SU-DHL-6 (cell line): ENCODE results near the gene UPK3A.

Source experiments
- EZH2phosphoT487 ChIP-seq: fragments of 200-600 bp; sonication (generic), shearing (Covaris generic); conservative IDR thresholded peaks from 2 replicates; pipeline ENCODE4 v1.6.1; 2018; ENCODE audit warnings: mild to moderate bottlenecking, antibody characterized with exemption, low read length, moderate library complexity, mixed read lengths
- TF ChIP-seq, protein P1 (sequence below): fragments of 200-600 bp; sonication (generic); IDR thresholded peaks from one replicate; pipeline ENCODE4 v1.5.1; 2017; ENCODE audit warnings: antibody characterized with exemption, mild to moderate bottlenecking, low read length, moderate library complexity; ENCODE audit not compliant: insufficient read depth, poor library complexity, severe bottlenecking

DNA sequence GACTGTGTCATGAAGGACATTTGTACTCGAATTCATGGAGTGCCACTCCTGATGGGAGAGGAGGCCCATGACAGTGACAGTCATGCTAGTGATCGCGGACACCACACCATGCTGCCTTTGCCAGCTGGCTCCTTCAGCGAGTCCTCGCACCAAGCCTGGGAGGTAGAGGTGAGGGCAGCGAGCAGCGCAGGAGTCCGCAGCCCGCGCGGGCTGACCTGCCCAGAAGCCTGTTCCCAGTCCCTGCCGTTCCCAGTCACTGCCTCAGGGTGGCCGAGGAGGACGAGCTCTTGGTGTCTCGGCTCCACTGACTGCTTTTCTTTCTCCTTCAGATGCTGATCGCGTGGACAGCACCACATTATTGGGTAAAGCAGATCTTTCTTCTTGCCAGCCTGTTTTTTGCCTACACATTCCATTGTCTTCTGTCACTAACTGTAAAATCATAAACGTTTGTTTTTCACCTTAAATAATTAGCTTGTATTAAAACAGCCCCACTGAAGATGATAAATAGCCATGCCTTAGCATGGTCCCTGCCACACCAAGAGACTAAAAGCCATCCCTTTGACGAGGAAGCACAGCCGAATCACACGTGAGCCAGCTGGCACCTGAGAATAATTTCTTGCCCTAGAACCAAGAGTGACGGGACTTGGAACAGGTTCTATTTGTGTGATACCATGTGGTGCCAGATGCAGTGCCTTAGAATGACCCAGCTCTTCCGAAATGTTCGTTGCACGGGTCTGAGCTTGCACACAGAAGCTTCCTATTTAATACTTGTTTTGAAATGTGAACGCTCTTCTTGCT lies 50.5 kb downstream of the UPK3A start:
- TF ChIP-seq, protein P1, sequence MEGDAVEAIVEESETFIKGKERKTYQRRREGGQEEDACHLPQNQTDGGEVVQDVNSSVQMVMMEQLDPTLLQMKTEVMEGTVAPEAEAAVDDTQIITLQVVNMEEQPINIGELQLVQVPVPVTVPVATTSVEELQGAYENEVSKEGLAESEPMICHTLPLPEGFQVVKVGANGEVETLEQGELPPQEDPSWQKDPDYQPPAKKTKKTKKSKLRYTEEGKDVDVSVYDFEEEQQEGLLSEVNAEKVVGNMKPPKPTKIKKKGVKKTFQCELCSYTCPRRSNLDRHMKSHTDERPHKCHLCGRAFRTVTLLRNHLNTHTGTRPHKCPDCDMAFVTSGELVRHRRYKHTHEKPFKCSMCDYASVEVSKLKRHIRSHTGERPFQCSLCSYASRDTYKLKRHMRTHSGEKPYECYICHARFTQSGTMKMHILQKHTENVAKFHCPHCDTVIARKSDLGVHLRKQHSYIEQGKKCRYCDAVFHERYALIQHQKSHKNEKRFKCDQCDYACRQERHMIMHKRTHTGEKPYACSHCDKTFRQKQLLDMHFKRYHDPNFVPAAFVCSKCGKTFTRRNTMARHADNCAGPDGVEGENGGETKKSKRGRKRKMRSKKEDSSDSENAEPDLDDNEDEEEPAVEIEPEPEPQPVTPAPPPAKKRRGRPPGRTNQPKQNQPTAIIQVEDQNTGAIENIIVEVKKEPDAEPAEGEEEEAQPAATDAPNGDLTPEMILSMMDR = no peak
- no peak for TF ChIP-seq EZH2phosphoT487
